ENCODE data around the gene GUK1.

Gene GUK1

DNA sequence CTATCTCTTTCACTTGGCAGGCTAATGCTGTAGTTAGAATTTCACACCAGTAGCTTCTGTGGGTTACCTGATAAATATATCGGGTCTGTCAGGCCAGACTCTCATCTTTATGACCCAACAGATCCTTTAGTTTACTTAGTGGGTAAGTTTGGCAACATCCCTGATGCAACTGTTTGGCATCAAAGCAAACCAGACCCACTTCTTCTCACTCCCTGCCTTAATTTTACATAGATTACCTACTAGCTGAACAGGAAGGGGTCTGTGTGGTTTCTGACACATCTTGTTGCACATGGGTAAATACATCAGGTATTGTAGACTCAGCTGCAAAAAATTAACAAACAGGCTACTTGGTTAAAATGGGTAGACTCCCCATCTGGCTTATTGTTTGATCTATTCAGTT is 3.2 kb upstream of the GUK1 start:
- DNase-seq = no peak

DNA sequence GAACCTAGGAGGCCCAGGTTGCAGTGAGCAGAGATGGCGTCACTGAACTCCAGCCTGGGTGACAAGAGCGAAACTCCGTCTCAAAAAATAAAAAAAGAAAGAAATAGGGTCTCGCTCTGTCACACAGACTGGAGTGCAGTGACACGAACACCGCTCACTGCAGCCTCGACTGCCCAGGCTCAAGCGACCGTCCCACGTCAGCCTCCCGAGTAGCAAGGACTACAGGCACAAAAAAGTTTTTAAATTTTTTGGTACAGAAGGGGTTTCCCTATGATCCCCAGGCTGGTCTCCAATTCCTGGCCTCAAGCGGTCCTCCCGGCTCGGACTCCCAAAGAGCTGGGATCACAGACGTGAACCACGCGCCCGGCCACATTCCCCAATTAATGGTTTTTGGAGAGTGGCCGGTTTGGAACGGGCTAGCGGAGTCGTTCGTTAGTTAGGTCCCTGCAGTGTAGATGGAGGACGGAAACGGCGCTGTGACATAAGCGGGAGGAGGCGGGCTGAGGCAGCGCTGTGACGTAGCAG is 611 bp upstream of the GUK1 start:
- DNase-seq = no peak

DNA sequence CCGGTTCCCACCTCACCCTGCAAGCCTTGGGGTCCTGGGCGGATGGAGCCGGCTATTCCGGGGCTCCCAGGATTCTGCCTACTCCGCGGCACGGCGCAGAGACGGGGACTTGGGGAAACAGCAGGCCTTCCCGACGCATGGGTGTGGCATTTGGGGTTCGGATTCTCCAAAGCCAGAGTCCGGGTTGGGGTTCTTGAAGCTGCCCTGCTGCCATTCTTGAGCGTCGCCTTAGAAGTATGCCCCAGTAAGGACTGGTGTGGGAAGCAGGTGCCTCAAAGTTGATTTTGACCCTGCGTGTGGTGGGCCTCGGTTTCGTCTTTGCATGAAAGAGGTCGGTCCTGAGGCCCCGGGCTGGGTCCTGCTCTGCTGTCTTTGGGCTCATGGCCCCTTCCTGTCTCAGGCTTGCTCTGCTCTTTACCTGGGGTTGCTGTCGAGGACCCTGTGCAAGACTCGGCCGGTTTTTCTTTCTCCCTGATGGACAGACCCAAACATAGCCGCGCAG is 696 bp downstream of the GUK1 start:
- DNase-seq = no peak

DNA sequence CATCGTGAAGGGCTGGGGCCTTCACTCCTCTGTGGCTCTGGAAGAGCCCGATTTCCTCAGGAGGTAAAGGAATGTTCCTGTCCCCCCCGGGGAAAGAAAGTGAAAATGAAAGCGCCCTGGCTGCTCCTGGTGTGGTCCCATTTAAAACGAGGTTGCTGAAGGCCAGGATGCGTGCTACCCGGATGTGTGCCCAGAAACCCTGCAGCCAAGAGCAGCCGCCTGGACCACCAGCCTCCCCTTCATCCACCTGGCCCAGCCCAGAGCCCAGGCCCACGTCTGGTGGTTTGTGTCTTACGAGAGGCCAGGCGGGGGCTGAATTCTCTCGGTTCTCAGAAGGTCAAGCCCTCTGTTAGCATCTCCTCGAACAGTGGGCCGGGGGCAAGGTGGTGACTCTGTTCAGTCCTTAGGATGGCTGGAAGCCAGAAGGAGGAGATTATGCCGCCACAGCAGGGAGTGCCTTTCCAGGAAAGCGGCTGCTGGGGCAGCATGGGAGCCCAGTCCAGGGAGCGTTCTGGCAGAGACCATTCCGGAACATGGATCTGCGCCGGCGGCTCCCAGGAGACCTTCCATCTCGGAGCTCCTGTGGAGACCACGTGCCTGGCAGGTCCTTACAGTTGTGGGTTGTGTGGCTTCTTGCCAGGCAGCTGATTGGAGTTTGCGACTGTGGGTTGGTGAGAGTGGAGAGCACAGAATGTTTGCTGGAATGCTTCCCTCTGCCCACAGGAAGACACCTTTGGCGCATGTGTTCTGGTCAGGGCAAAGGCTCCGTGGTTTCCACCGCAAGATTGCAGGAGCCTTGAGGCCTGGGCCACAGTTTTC is 1.4 kb downstream of the GUK1 start:
- peak; percentile 31 for DNase-seq

DNA sequence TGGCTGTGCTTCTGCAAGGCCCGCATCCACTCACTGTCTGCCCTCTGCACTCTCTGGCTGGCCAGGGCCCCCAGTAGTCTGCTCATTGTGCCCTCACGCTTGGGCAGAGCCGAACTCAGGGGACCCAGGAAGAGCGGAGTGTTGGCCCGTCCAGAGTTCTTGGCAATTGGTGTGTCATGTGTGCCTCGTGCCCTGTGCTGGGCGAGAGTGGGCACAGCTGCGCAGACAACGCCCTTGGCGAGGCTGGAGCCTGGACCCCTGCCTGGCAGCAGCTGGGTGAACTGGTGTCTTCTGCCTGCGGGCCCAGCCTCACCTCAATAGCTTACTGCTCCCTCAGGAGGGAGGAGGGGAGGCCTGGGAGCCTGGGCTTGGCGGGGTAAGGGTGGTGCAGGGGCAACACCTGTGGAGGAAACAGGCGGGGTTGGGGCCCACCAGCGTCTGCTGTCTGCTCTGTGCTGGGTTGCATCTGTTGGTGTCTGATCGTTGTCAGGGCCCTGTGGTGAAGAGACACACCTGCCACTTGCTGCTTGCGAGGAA is 2.1 kb downstream of the GUK1 start:
- no peak for DNase-seq

DNA sequence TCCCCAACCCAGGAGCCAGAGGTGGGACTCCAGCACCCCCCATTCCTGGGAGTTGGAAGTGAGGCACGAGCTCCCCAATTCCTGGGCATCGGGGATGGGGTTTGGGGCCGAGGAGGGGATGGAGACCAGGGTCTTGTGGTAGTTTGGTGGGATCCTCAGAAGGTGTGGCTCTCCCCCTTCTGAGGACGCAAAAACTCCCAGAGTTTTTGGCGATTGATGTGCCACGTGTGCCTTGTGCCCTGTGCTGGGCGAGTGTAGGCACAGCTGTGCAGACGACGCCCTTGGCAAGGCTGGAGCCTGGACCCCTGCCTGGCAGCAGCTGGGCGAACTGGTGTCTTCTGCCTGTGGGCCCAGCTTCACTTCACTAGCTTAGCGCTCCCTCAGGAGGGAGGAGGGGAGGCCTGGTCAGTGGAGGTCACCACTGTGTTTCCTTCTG is 2.6 kb downstream of the GUK1 start:
- no peak for DNase-seq

DNA sequence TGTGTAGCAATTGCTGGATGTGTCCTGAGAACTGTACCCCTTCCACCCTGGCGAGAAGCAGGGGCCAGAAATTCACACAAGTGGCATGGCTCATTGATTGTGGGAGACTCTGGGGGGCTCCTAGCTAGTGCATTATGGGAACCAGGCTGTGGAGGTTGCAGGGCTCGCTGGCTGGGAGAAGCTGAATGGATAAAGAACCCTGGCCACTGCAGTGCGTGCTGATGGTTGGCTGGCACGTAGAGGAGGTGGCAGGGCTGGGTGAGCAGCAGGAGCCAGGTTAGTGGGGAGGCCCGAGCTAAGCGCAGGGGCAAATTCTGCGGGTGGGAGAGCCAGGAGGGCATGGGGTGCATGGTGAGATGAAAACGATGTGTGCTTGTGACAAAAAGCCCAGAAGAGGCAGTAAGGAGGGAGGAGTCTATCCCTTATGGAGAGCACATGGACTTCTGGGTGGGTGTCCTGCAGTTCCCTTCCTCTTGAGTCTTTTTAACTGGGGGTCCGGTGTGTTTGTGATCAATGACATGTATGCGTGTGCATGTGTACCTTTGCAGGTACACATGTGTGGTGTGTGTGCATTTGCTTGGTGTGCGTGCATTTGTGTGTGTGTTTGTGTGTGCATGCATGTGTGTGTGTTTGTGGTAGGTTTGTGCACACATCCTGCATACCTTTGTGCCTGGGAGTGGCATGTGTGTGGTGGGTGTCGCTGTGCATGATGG is 3.6 kb downstream of the GUK1 start:
- no peak for DNase-seq

DNA sequence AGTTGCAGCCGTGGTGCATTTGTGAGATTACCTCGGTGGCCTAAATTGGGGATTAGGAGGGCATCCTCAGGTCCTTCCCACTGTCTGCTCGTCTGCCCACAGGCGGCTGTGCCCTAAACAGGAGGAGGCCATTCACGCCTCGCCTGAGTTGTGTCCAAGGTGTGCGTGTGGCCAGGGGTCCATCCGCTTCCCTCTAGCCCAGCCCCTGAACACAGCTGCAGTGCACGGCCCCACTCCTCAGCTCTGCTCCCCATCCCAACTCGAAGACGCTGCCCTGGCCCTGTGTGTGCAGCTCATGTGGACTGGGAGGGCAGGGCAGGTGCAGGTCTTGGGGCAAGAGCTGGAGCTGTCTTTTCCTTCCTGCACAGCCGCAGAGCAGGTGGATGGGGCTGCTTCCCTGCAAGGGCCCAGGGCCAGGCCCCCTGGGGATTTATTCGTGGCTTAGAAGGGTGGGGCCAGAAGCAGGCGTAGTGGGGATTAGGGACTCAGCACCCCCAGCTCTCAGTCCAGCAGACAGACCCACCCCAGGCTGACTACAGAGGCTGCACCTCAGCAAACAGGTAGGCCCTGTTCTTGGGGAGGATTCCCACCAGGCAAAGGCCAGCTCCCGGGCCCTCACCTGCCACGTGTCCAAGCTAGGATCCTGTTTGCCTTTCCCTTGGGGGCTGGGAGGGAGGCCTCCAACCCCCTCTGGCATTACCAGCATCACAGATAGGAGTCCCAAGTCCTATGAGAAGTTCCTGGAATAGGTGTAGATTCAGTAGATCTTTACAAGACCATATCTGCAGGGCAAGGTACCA is 4.3 kb downstream of the GUK1 start:
- DNase-seq = no peak

DNA sequence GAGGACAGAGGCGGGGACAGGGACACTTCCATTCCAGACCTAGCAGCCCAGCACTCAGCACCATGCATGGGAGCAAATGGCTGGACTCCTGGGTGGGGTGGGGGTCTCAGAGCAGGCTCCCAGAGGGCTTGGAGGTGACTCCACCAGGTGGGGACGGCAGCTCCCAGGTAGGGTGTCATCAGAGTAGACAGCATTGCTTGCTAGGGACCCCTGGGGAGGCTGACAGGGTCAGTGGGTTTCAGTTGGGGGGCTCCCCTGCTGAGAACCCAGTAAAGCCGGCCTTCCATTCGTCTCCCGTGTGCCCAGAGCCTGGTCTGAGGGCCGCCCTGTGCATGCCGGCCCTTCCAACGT is 4.9 kb downstream of the GUK1 start:
- DNase-seq = no peak

DNA sequence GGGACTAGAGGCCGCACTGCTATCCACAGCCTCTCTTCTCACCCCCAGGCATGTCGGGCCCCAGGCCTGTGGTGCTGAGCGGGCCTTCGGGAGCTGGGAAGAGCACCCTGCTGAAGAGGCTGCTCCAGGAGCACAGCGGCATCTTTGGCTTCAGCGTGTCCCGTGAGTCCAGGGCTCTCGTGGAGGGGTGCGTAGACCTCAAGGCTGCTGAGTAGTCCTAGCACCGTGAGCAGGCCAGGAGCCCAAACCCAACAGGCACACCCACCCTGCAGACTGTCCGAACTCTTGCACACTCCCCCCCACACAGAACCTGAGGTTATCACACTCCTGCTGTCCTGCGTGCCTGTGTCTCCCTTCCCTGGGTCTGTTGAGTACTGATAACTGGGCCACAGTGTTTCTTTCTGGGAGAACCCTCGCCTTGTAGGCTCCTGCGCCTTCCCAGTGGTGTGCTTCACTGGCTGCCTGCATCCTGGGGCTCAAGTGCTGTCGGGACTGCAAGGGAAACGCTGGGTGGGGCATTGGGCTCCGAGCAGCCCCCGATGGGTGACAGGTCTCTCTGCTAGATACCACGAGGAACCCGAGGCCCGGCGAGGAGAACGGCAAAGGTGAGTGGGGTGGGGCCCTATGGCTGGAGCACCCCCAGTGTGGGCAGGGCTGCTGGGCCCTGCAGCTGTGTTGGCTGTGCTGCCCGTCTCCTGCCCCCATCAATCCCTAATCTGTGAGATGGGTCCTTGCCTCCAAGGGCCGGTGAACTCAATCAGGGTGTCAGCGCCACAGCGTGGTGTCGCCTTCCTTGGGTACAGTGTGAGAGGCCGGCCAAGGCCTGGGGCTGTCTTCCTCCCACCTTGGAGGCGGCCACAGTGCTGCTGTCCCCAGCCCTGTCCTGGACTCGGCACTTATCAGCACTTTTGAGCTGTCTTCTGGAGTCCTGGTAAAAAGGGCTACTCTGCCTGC is 5.7 kb downstream of the GUK1 start:
- DNase-seq = no peak

DNA sequence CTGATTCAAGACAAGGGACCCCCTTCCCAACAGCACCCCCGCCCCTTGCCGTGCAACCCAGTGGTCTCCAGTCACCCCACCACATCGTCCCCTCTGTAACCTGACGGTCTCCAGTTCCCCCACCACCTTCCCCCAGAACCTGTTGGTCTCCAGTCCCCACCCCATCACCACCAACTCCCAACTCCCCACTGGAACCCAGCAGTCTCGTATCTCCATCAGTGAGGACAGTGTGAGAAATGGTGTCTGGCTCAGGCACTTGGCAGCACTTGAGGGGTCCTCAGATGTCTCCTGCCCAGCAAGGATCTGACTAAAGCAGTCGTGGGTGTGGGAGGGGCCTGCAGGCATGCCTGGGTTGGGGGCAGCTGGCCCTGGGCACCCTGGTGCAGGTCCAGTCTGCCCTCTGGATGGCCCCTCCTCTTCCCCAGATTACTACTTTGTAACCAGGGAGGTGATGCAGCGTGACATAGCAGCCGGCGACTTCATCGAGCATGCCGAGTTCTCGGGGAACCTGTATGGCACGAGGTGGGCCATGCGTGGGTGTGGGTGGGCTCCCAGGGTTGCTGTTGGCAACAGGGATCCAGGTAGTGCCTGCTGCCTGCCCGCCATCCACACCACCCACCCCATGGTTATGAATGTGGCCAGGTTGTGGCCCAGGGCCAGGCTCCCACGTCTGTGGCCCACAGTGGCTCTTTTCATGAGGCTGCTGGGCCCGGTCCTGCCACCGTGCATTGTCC is 6.5 kb downstream of the GUK1 start:
- no peak for DNase-seq

DNA sequence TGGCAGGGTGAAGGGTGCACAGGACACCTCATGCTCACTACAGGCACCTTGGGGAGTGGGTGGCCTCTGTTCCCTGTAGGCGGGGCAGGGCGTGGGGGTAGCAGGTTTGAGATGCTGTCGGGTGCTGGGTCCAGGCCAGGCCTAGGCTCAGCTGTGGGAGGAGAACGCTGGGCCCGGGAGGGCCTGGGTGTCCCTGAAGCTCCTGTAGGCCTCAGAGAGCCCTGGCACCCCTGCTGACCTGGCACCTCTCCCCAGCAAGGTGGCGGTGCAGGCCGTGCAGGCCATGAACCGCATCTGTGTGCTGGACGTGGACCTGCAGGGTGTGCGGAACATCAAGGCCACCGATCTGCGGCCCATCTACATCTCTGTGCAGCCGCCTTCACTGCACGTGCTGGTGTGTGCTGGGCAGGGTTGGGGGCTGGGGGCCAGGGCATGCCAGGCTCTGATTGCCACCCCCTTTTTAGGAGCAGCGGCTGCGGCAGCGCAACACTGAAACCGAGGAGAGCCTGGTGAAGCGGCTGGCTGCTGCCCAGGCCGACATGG is 7.1 kb downstream of the GUK1 start:
- no peak for DNase-seq

DNA sequence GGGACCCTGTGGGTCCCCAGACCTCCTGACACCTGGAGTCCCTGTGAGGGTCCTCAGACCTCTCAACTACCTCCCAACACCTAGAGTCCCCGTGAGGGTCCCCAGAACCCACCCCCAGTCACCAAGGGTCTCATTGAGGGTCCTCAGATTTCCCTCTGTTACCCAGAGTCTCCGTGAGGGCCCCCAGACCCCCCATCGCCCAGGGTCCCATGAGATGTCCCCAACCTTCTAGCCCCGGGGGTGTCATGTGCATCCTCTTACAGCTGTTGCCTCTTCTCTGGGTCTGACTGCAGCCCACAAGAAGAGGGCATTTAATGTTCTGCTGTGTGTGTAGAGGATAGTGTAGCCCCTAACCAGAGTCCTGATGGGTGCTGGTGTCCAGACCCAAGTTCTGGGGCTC is 7.7 kb downstream of the GUK1 start:
- no peak for DNase-seq

DNA sequence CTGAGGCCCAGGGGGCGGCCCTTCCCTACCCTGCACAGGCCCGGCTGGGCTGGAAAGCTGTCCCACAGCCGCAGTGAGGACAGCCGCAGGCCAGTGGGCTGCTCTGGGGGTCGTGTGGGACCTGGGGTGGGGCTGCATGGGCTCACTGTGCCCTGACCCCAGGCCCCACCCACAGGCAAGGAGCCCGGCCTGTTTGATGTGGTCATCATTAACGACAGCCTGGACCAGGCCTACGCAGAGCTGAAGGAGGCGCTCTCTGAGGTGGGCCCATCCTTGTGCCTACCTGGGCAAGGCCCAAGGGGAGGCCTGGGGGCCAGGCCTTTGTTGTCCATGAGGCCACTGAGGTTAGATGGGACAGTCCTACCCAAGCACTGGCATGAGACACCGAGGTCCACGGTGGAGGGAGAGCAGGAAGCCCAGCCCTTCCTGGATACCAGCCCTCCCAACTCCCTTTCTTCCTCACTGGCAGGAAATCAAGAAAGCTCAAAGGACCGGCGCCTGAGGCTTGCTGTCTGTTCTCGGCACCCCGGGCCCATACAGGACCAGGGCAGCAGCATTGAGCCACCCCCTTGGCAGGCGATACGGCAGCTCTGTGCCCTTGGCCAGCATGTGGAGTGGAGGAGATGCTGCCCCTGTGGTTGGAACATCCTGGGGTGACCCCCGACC is 8.2 kb downstream of the GUK1 start:
- no peak for DNase-seq

DNA sequence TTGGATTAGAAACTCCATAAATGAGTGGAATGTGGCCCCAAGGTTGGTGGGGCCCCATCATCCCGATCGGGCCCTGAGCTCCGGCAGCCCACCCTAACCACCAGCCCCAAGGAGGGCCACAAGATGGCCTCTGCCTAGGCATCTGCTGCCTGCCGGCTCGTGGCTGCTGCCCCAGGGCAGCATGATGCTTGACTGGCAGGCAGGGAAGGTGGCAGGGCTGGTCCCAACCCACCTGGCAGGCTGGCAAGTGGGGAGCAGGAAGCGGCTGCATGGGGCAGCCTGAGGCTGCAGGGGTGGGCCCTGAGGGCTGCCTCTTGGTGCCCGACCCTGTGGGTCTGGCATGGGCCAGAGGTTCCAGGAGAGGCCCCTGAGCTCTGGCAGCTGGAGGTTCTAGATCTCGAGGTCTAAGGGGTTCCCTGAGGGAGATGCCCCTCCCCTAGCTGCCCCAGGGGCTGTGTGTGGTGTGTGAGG is 8.9 kb downstream of the GUK1 start:
- no peak for DNase-seq

DNA sequence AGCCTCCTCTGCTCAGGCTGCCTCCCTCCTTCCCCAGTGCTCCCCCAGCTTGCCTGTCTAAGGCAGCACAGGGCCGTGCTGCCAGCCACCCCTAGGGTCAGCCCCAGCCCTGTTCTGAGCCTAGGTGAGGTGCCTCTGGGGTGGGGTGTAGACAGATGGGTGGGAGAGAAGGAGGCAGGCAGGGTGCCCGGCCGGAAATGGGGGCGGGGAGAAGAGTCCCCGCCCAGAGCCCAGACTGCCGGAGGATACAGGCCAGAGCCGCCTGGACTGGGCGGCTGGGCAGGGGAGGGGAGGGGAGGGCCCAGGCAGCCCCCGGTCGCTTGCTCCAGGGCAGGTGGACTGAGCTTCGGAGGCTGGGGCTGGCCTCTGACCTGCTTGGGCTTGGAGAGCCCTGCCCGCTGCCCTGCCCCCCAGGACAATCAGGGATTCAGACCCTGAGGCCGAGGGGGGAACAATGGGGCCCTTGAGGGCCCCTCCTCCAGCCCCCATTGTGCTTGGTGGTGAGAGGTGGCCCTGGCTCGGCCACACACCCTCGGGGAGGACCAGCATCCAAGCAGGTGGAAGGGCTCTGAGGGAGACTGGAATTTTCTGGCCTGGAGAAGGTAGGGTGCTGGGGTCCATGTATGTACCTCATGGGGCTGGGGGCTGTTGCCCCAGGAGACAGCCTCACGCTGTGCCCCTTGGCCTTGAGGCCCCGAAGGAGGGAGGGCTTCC is 9.5 kb downstream of the GUK1 start, which contains the start of gene GJC2:
Gene GJC2, plus strand, starts transcription at position 525 of the 714 bp plus-strand sequence. CDS start 7,829 bp downstream, outside the sequence.
- DNase-seq = no peak

DNA sequence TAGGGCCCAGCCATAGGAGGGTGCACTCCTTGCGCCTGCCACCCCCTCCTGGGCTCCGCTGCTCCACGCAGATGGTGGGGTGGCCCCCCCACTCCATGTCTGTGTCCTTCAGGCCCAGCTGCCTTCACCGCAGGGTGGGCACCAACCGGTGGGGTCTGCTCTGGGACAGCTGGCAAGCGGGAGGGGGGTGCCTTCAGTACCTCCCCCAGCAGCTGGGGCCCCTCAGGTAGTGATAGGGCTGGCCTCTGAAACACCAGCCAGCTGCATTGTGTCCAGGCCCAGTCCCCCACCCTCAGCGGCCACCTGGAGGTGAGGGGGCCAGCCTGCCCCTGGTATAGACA is 10.0 kb downstream of the GUK1 start:
- DNase-seq = no peak

DNA sequence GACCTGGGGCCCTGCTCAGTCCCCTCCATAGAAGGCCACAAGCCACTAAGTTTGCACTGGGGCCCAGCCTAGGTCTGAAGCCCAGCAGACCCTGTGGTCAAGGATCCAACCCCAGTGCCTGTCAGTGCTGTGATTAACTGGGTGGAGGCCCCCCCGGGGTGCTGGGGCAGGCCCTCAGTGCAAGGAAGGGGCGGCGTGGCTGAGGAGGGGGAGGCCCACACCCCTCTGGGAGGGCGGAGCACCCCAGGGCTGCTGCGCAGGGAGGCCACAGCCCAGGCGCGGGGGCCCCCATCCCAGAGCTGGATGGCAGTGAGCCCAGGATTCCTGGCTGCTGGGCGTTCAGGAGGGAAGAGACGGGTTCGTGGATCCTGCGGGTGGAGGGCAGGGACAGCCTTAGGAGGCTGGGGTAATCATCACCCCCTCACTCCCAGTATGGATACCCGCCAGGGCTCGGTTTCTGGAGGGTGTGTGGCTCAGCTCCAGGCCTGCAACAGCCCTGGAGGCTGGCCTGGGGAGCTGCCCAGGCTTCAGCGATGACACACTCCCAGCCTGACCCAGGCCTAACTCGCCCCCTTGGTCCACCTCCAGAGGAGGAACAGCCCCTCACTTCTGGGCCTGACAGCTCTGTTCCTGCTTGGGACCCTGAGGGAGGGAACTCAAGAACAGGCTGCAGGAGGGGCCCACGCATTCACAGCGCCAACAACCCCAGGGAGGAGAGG is 10.5 kb downstream of the GUK1 start:
- DNase-seq = no peak
